ENCODE measurements around the gene ANKMY1. TPM values are rescaled to one million over a fixed set of nuclear protein-coding genes. Genes with fewer than 3 reads are reported as not detected.

Gene ANKMY1
- total and polyA plus RNA-seq, 2 experiments from 2014 or later, result 2.3 to 8.9 TPM

DNA sequence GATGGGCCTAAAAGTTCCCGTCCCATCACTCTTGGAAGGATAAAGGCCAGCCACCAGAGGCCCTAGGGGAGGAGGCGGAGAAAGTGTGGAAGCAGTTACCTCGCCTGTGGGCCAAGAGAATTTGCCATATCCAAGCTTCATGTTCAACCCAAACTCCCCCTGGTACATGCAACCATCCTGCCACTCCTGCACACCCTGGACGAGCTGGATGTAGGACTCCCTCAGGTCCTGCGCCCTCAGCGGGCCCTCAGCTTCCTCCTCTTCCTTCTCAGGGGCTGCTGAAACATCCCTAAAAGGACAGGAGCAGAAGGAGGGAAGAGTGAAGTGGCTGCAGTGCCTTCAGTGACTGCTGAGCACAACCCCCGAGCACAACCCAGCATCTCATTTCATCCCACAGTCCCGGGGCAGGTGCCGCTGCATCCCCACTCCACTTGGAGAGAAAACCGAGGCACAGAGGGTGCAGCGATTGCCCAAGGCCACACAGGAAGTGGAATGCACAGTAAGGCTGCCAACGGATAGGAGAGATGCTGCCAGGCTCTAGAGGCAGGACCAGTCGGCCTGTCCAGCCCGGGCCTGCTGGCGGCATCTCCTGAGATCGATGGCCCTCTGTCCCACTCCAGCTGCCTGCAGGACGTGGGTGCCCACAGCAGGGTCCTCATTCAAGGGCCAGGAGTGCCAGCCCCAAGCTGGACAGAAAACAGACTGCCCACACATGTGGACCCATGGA is 2.9 kb downstream of the ANKMY1 start (continued):
- no peak for TF ChIP-seq ZNF331 (CRISPR knock-in tag; IDR thresholded peaks at IDR 0.05; ENCODE audit: low read depth)
- TF ChIP-seq EZH2 (IDR thresholded peaks at IDR 0.05; ENCODE audit: low read depth, unreplicated experiment), result no peak
- no peak for TF ChIP-seq ZNF114 (CRISPR knock-in tag; IDR thresholded peaks at IDR 0.05)
- no peak for TF ChIP-seq REST (IDR thresholded peaks at IDR 0.05; ENCODE audit: unreplicated experiment)
- no peak for TF ChIP-seq STAT1 (IDR thresholded peaks at IDR 0.05; ENCODE audit: unreplicated experiment)
- no peak for TF ChIP-seq EZH2phosphoT487 (IDR thresholded peaks at IDR 0.05; ENCODE audit: unreplicated experiment)
- no peak for TF ChIP-seq POLR2AphosphoS5 (IDR thresholded peaks at IDR 0.05; ENCODE audit: low read depth)

DNA sequence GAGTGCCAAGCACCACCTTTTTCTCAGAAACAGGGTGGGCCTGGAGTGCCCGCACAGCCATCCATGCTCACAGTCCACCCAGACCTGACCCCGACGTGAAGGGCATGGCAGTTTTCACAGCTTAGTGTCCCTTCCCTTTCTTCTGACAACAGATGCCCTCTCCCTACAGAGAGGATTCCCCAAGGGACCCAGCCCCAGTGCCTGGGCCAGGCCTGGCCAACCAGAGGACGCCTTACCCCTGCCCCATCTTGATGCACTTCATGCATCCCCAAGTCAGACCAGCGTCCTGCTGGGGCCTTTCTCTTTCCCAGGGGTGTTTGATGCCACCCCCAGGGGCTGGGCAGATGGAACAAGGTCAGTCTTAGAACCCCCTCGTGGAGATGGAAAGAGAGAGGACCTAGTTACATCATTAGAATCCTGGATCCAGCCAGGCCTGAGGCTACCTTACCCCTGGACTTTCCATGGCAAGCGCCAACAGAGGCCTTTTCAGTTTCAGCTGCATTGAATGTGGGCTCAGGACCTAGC is 3.8 kb downstream of the ANKMY1 start:
- Histone ChIP-seq H3K4me3 (no peak overlapping the region), H4K20me1 (replicated peaks; ENCODE audit: insufficient read depth) (no peaks in the 10 kb centered on the region), H2AFZ (no peak overlapping the region), H3K27ac (ENCODE audit: low read depth) (no peak overlapping the region), H3K9me2 (ENCODE audit: insufficient read depth) (no peaks in the 10 kb centered on the region; the same call in 1 of the 2 replicates), H3K4me2 (no peak overlapping the region), H3K79me2 (replicated peaks; ENCODE audit: insufficient read depth) (no peaks in the 10 kb centered on the region), H3F3A (replicated peaks; ENCODE audit: low read depth) (0 out of 2 replicates have a peak, but pooled peaks cover 2% of the 10 kb centered on the region), H3K27me3 (ENCODE audit: insufficient read depth) (peaks cover 14% of the 10 kb centered on the region), H3K4me1 (ENCODE audit: insufficient read depth) (peaks cover 5% of the 10 kb centered on the region; the same call in 1 of the 2 replicates), H3K36me3 (ENCODE audit: insufficient read depth) (no peaks in the 10 kb centered on the region)
- Mint-ChIP-seq H3K4me1 (peaks cover 13% of the 10 kb centered on the region), H3K27me3 (ENCODE audit: insufficient read depth, low read depth, poor library complexity) (peaks cover 19% of the 10 kb centered on the region), H3K4me3 (no peak overlapping the region), H3K27ac (no peak overlapping the region), H3K9me3 (peaks cover 18% of the 10 kb centered on the region), H3K36me3 (ENCODE audit: low read depth) (peaks cover 32% of the 10 kb centered on the region)
- ATAC-seq (no peak), DNase-seq (ENCODE audit: low spot score) (no peak)
- TF ChIP-seq CREB1 (CRISPR knock-in tag; IDR thresholded peaks at IDR 0.05; ENCODE audit: low read depth), result no peak
- TF ChIP-seq ZNF114 (CRISPR knock-in tag; IDR thresholded peaks at IDR 0.05), result no peak
- no peak for TF ChIP-seq NANOG (IDR thresholded peaks at IDR 0.05; ENCODE audit: borderline replicate concordance)
- TF ChIP-seq ZNF462 (CRISPR knock-in tag; IDR thresholded peaks at IDR 0.05), result no peak
- TF ChIP-seq, protein P1, sequence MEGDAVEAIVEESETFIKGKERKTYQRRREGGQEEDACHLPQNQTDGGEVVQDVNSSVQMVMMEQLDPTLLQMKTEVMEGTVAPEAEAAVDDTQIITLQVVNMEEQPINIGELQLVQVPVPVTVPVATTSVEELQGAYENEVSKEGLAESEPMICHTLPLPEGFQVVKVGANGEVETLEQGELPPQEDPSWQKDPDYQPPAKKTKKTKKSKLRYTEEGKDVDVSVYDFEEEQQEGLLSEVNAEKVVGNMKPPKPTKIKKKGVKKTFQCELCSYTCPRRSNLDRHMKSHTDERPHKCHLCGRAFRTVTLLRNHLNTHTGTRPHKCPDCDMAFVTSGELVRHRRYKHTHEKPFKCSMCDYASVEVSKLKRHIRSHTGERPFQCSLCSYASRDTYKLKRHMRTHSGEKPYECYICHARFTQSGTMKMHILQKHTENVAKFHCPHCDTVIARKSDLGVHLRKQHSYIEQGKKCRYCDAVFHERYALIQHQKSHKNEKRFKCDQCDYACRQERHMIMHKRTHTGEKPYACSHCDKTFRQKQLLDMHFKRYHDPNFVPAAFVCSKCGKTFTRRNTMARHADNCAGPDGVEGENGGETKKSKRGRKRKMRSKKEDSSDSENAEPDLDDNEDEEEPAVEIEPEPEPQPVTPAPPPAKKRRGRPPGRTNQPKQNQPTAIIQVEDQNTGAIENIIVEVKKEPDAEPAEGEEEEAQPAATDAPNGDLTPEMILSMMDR (conservative IDR thresholded peaks at IDR 0.05; ENCODE audit: low read depth in 2 of 2), result no peak
- TF ChIP-seq POLR2AphosphoS5 (IDR thresholded peaks at IDR 0.05; ENCODE audit: low read depth), result no peak
- TF ChIP-seq, protein P2, sequence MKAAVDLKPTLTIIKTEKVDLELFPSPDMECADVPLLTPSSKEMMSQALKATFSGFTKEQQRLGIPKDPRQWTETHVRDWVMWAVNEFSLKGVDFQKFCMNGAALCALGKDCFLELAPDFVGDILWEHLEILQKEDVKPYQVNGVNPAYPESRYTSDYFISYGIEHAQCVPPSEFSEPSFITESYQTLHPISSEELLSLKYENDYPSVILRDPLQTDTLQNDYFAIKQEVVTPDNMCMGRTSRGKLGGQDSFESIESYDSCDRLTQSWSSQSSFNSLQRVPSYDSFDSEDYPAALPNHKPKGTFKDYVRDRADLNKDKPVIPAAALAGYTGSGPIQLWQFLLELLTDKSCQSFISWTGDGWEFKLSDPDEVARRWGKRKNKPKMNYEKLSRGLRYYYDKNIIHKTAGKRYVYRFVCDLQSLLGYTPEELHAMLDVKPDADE (IDR thresholded peaks at IDR 0.05), result no peak
